Left renal pelvis (tissue), 4 donors: Measurements from ENCODE around the gene SLC35B4. TPM values are rescaled to one million over a fixed set of nuclear protein-coding genes. Genes with fewer than 3 reads are reported as not detected.

Source experiments
- DNase-seq, 4 donors: peaks; one replicate each; pipeline ENCODE4 v3.0.0-alpha.2; 2013; ENCODE audit warnings: low read depth in 4 of 4, low spot score in 3 of 4
- polyA plus RNA-seq, 4 donors: library from polyadenylated mRNA; unstranded; fragments of 120-200 nt; gene quantifications; one replicate each; pipeline ENCODE4 v1.2.1, GENCODE V29; 2013; ENCODE audit not compliant: insufficient read length in 4 of 4

SLC35B4 gene, protein sequence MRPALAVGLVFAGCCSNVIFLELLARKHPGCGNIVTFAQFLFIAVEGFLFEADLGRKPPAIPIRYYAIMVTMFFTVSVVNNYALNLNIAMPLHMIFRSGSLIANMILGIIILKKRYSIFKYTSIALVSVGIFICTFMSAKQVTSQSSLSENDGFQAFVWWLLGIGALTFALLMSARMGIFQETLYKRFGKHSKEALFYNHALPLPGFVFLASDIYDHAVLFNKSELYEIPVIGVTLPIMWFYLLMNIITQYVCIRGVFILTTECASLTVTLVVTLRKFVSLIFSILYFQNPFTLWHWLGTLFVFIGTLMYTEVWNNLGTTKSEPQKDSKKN
- polyA plus RNA-seq: 10 to 100 TPM; 23.0 to 28.9 (median 24.6) TPM

DNA sequence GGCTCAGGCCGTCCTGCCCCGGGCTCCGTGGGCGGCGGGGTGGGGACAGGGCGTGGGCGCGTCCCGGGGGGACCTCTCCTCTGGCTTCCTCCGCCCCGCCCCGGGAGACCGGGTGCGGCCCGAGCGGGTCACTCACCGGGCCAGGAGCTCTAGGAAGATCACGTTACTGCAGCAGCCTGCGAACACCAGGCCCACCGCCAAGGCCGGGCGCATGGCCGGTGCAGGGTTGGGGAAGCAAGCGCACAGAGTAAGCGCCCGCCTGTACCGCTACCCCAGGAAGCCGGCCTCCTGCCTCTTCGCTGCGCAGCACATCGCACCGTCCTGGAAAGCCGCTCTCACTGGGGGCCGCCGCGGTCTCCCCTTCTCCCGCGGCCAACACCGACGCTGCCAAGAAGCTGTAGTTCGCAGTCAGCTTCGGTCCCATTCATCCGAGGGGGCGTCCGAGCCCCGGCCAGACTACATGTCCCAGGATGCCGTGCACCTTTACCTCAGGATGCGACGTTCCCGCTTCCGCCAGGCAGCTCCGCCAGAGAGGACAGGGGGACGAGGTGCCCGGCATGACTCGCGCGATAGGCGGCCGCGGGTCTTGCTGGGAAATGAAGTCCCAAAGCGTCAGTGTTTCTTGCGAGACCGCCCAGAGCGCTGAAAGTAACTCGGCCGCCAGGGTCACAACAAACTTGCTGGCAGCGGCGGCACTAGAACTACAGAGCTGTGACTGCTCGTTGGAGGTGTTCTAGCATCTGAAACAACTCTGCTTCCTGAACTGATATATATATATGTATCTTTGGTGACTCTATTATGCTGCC is at the start of gene SLC35B4:
SLC35B4 (minus strand) TSS at position 392 of the 806 bp plus-strand sequence; CDS start at position 213, 179 bp downstream.
- DNase-seq: peak; percentile 87 to 96 (median 90)

DNA sequence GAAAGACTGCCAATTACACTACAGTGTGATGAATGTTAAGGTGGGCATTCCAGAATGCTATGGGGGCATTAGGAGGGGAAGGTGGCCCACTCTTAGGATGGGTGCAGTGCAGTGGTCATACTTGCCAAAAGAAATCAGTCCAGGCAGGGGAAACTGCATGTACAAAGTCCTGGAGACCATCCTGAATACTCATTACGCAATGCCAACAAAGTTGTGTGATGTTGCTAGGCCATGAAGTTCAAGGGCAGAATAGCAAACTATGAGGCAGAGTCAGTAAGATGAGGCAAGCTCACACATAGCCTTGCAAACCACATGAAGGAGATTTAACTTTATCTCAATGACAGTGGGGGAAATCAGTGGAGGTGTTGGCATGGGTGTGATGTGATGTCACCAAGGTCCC is 49.8 kb upstream of the SLC35B4 start:
- no peak for DNase-seq

DNA sequence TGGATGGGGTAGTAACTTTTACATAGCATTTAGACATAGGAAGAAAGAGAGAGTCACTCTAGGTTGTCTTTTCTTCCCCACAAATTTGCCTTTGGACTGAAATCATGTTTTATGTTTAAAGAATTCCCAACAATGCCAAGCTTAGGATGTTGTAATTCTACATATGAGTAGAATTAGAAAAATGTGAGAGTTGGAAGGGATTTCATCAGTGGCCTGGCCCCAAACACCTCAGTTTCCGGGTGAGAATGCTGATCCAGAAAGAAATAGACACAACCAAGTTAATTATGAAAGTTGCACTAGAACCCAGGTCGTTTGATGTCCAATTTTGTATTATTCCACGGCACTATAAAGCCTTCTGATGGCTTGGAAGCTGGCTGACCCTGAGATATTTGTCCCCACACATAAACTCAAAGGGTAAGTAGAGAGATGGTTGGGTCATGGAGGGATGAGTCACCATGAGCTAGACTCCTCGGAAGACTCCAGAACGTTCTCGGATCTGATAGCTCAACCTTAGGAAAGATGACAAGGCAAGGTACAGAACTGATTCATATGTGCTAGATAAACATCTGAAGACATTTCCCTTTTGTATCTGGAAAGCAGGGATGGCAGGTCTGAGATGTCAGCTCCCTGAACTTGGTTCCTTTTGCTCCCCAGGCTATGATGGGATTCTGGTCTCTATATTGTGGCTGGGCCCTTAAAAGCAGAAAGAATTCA is 48.8 kb upstream of the SLC35B4 start:
- DNase-seq: no peak

DNA sequence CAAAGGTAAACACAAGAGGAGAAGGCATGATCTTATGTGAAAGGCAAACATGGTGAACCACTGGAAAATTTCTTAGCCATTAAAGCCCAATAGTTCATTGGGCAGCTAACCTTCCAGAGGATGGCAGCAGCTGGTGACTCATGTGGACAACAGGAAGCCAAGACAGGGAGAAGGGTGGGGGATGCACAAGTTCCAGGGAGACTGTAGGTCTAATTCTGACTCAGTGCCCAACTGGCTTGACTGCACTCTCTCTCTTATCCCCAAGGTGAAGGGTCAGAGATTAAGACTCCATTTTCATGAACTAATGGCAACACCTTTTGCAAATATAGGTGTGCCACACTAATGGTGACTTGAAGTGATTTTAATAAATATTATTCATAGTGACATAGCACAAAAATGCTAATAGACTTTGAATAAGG is 47.9 kb upstream of the SLC35B4 start:
- no peak for DNase-seq

DNA sequence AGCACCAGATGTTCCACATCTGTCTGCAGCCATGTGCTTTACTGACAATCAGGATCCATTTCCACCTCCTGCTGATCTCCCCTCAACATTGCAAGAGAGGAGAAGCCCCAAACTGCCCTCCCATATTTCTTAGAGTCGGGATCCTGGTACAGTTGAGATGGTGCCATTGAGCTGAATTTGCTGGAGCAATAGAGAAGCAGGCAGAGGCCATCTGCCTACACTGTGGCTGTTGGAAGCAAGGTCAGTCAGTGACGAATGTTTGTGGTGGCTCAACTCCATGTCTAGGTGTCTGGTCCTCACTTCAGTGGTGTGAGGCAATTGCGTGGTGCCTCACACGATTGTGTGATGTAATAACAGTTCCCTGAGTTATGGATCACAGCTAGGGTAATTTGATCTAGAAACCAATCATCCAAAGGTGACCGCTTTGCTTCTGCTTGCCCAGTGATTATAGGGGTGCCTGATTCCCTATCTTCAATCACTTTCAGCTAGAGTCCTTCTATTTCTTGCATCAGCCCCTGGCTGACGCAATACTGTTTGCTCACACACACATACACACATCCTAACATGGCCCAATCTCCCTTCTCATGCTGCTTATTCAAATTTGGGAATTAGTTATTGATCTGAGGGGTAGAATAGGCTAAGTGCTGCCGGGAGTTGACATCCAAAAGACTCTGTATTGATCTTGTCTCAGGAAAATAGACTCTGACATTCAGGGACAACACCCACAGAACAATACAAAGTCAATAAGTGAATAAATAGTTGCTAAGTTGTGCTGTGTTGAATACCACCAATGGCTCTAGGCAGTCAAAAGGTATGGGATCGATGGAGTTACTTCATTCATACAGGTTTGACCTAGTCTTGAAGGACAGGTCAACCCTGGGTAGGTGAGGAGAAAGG is 46.1 kb upstream of the SLC35B4 start:
- no peak for DNase-seq

DNA sequence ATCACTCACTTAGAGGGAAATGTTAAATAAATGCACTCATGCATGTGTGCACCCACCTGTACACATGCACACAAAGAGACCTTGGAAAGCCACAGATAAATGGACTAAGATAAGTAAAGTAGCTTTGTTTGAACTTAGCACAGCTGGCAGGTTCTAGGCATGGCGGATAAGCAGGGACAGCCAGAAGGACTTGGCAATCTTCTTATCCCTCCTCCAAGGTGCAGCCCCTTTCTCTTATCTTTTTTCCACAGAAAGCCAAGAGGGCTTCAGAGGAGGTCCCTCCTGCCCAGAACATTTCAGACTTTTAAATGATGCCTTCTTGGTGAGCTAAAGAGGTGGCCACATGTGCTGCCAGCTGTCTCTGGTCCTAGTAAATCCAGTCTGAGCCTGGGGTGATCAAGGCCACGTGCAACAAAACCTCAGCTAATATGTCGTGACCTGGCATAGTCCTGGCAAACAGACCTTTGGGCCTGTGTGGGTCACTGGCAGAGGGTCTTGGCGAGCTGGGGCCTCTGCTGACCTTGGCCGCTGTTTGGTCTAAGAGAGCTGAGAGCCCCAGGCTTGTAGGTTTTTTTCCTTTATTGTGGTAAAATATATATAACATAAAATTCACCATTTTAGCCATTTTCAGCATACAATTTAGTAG is 43.2 kb upstream of the SLC35B4 start:
- no peak for DNase-seq

DNA sequence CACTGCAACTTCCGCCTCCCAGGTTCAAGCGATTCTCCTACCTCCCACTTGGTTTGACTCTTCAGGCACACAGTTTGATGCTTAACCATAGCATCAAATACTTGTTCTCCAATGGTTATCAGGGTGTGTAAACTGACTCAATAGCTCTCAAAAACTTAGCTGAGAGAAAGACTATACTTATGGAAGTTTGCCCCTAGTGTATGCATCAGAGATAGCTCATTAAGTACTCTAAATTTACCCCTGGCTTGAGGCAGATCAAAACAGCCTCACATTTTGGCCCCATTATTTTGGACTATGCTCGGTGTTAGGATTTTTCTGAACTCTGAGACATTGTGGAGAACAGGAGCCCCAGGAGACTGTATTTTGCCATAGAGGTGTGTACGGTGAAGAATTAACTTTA is 40.8 kb upstream of the SLC35B4 start:
- no peak for DNase-seq

DNA sequence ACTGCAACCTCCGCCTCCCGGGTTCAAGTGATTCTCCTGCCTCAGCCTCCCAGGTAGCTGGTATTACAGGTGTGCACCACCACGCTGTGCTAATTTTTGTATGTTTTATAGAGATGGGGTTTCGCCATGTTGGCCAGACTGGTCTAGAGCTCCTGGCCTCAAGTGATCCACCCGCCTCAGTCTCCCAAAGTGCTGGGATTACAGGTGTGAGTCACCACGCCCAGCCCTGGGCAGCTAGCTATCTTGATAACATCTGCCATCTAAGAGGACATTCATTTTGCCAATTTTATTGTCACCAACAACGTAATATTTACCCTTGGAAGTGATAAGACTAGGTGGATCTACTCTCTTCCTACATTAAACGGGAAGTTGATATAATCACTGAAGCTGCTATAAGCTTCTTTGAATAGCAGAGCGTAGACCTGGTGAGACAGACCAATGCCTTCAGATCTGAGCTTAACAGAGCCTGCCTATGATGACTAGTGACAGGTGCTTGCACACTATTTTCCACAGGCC is 39.7 kb upstream of the SLC35B4 start:
- no peak for DNase-seq

DNA sequence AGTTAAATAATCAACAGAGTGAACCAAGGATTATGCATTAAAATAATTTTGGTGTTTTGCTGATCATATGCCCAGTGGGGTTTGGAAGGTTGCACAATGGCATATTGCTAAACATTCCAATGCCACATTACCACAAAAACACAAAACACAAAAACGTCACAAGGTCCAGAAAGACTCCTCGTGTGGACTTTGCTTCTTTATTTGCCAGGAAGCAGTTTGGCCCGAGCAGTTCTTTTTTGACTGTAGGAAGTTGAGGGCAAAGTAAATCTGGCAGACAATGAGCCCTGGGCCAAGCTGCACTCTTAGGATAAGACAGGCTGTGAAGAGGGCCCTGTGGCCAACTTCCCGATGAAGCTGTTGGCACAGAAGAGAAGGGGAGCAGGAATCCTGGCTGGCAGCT is 39.2 kb upstream of the SLC35B4 start:
- DNase-seq: no peak

DNA sequence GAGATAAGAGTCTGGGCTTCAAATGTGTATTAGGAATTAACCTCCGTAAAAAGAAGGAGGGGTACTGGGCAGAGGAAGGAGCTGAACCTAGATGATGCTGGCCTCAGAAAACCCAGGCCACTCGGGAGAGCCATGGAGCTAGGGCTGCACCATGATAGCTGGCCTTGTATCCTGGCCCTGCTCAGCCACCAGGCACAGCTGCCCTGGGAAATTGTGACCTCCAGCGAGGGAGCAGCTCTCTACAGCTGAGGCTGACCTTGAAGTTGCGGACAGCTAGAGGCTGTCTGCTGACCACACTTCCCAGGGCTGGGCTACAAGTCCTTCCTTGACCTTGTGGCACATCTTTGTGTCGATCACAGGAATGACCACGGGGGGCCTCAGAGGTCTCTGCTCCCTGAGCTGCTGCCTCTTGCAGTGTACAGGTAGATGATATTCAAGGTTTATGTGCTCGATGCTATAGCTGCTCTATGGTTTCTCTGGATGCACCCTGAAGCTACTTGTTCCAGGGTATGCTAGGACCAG is 38.3 kb upstream of the SLC35B4 start:
- no peak for DNase-seq

DNA sequence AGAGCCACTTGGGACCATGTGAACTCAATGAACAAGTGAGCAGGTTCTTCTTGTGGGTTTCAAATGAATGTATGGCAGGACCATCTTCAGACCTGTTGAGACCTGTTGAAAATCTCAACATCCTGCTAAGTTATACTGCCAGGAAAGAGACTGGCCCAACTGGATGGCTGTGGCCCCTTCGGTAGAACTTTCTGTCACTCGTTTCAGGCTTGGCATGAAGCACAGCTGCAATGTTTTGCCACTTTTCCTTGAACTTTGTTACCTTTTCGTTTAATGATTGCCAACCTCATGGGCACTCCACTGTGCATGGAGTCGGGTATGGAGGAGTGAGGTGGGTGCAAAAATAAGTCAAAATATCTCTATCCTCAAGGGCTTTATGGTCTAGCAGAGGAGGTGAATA is 36.7 kb upstream of the SLC35B4 start:
- no peak for DNase-seq

DNA sequence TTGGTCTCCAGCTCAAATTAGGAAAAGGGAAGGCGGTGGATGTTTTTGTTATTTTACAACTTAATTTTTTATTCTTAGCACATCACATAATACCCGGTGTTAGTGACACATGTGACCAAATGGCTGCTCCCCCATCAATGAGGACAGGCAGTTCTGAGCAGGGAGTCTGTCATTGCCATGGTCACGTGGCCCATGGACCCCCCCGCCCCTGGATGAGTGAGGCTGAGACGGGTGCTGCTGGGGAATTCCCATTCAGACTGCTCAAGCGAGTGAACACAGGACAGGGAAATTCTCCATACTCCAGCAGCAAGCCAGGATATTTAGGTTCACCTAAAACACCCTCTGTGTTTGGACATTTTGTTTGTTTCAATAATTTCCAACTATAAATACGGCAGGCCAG is 34.7 kb upstream of the SLC35B4 start:
- DNase-seq: no peak

DNA sequence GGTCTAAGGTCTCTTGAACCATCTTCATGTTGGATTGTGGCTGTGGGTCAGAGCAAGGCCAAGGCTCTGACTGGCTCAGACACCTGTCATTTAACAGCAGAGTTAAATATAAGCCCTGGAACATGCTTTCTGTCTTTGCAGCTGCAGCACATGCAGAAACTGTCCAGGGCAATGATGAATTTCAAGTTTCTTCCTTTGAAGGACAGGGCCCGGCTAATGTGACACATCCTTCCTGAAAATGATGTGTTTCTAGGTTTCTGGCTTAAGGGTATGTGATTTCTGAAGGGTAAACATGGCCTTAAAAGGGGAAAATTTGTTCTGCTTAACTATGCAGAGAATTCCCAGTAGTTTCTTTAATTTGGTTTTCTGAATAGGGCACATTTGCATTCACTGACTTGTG is 34.0 kb upstream of the SLC35B4 start:
- no peak for DNase-seq

DNA sequence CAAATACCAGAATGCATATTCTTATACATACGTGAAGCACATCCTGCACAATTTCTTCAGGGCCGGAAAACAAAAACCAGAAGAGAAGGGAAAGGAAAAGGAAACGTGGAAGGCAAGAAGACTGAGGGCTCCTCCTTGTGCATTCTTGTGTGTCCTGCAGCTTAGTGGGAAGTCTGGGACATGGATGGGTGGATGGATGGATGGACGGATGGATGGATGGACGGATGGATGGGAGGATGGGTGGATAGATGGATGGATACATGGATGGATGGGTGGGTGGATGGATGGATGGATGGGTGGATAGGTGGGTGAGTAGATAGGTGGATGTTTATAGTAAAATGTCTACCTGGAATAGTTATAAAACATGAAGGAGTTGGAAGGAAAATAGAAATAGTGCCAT is 30.8 kb upstream of the SLC35B4 start:
- no peak for DNase-seq

DNA sequence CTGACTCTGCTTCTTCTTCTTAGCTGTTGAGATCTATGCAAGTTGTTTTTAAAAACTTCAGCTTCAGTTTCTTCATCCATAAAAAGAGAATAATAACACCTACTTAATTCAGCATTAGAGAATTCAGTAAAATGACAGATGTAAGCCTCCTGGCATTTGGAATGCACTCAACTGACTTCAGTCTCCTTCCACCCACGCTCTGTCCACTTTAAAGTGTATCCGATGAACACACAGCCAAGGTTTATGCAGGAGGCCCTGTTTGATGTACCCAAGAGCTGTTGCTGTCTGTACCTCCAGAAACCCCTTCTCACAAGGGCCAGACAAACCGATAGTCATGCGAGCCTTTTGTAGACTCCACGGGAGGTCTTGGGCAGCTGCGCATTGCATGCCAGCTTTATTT is 27.1 kb upstream of the SLC35B4 start:
- no peak for DNase-seq

DNA sequence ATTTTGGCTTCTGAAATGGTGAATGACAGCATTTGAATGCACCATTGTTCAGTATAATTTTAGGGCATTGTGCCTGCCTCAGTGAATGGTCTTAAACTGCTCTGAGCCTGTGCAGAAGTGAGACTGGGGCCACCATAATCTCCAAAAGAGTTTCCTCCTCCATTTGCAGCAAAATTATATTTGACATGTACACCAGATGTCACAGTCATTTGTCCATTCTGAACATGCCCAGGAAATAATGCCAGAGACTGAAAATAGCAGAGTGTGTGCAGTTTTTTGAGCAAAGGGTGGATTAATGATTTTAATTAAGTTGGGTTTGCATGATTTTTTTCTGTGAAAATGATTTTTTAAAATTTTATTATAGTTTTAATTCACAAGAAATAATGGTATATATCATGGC is 26.4 kb upstream of the SLC35B4 start:
- DNase-seq: no peak

DNA sequence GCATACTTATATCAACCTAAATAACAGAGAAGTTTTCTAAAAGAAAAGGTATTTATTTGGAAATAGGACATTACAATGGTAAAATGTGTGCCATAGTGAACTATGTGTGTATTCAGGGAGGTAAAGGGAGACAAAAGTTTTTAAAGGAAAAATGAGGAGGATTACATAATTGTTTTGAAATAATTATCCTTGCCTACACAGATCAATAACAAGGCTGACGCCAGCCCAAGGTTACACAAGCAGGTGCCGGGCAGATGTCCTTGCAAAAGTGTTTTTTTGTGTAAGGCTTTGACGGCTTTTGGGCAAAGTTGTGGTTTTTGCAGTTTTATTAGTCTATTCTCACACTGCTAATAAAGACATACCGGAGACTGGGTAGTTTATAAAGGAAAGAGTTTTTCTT is 22.7 kb upstream of the SLC35B4 start:
- no peak for DNase-seq

DNA sequence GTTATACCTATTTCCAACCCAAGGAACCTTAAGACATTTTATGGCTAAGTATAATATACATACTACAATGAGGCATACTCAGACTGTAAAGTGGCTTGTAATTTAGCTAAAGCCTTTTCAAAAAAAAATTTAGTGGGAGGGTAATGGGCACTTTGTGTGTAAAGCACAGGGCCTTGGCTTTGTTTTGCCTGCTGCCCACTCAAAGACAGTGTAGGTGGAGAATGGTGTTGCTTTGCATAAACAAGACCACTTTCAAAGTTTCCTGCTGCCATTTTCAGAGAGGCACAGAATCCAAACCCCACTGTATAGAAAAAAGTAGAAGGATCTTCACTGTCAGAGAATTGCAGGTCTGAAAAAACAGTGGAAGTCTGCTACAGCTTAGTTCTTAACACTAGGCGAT is 21.2 kb upstream of the SLC35B4 start:
- DNase-seq: no peak

DNA sequence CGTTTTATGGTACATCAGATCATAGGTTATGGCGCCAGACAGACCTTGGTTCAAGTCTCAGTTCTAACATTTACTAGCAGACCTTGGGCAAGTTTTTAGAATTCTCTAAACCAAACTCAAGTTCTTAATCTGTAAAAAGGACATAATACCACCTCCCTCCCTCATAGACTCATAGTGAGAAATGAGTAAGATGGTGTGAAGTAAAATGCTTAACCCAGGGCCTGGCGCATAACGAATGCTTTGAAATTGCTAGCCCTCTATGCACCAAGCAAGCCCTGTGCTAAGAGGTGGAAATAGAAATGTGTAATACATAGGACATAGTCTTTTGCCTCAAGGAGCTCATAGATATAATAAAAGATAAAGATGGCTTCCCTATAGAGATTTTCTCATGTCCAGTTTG is 17.7 kb upstream of the SLC35B4 start:
- DNase-seq: no peak
